Measurements from ENCODE around the gene TMEM92. TPM values are rescaled to one million over a fixed set of nuclear protein-coding genes. Genes with fewer than 3 reads are reported as not detected.

The TMEM92 gene
- total RNA-seq, 4 donors from 2014 or later, result 0.12 to 0.76 TPM; not detected in 2

DNA sequence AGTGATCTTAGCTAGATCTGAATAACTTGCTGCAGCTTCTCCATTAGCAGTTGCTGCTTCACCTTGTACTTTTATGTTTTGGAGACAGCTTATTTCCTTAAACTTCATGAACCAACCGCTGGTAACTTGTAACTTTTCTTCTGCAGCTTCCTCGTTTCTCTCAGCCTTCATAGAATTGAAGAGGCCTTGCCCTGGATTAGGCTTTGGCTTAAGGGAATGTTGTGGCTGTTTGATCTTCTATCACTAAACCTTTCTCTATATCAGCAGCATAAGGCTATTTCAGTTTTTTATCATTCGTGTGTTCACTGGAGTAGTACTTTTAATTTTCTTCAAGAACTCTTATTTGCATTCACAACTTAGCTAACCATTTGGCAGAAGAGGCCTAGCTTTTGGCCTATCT, 21.5 kb upstream of the TMEM92 start:
- intact Hi-C loops (cut with DNase I), result no loop called here
- H3K27ac ChIP-seq, result no peak overlapping the region
- WGBS, 2 donors, result 57 to 69% methylated on average over 3 of the region's 3 CpGs

DNA sequence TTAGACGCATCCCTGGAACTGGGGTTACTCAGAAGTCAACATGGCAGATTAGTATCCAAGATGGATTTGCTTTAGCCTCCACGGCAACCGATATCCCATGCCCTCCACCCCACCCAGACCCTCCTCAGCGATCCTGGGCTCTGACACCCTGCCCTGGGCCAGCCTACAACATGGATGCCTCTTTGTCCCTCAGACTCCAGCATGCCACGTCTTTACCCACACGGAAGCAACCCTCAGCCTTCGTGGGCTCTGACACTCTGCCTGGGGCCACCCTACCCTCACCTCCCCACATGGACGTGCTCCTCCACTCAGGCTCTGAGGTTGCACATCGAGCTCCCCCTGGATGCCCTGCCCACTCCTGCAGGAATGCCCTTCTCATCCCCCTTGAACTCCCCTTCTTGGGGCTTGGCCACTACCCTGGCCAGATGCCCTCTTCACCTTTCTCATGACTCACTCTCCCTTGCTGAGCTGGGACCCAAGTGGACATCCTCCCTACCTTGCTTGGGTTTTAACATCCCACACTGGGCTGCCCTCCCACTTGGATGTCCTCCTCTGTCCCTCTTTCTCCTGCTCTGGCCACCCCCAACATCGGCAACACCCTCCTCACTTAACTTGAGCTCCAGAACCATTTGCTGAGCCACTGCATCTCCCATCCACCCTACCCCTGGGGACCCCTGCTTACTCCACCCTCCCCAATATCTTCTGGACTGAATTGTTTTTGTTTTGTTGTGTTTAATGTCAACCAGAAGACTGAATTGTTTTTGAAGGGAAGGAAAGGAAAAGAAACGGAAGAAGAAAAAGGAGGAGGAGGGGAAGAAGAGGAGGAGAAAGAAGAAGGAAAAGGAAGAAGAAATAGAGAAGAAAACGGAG, 18.3 kb upstream of the TMEM92 start:
- H3K27ac ChIP-seq, result no peak overlapping the region
- no peak overlapping the region for H3K4me3 ChIP-seq
- no peak for TF ChIP-seq POLR2A (IDR thresholded peaks at IDR 0.05)
- TF ChIP-seq, protein P1, sequence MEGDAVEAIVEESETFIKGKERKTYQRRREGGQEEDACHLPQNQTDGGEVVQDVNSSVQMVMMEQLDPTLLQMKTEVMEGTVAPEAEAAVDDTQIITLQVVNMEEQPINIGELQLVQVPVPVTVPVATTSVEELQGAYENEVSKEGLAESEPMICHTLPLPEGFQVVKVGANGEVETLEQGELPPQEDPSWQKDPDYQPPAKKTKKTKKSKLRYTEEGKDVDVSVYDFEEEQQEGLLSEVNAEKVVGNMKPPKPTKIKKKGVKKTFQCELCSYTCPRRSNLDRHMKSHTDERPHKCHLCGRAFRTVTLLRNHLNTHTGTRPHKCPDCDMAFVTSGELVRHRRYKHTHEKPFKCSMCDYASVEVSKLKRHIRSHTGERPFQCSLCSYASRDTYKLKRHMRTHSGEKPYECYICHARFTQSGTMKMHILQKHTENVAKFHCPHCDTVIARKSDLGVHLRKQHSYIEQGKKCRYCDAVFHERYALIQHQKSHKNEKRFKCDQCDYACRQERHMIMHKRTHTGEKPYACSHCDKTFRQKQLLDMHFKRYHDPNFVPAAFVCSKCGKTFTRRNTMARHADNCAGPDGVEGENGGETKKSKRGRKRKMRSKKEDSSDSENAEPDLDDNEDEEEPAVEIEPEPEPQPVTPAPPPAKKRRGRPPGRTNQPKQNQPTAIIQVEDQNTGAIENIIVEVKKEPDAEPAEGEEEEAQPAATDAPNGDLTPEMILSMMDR (IDR thresholded peaks at IDR 0.05), result no peak
- H3K4me1 ChIP-seq, result peaks cover 0 to 29% (median 13%) of the 10 kb centered on the region in 3 donors
- H3K36me3 ChIP-seq, result no peaks in the 10 kb centered on the region
- no peak for DNase-seq
- peaks cover 0 to 3% (median 0%) of the 10 kb centered on the region in 4 donors for H3K27me3 ChIP-seq
- no peaks in the 10 kb centered on the region for H3K9me3 ChIP-seq
- intact Hi-C loops (cut with DNase I), result no loop called here
- 66 to 79% methylated on average over 11 to 12 of the region's 12 CpGs for WGBS, 2 donors

More for the DNA sequence above, 21.5 kb upstream of the TMEM92 start:
- TF ChIP-seq, protein P1 (IDR thresholded peaks at IDR 0.05), result no peak
- no peak for TF ChIP-seq POLR2A (IDR thresholded peaks at IDR 0.05)
- Histone ChIP-seq H3K4me3 (no peak overlapping the region), H3K4me1 (peaks cover 0 to 7% (median 5%) of the 10 kb centered on the region in 3 donors), H3K36me3 (no peaks in the 10 kb centered on the region), H3K27me3 (peaks cover 0 to 7% (median 0%) of the 10 kb centered on the region in 4 donors), H3K9me3 (peaks cover 0 to 8% (median 0%) of the 10 kb centered on the region in 3 donors)
- DNase-seq, result no peak

DNA sequence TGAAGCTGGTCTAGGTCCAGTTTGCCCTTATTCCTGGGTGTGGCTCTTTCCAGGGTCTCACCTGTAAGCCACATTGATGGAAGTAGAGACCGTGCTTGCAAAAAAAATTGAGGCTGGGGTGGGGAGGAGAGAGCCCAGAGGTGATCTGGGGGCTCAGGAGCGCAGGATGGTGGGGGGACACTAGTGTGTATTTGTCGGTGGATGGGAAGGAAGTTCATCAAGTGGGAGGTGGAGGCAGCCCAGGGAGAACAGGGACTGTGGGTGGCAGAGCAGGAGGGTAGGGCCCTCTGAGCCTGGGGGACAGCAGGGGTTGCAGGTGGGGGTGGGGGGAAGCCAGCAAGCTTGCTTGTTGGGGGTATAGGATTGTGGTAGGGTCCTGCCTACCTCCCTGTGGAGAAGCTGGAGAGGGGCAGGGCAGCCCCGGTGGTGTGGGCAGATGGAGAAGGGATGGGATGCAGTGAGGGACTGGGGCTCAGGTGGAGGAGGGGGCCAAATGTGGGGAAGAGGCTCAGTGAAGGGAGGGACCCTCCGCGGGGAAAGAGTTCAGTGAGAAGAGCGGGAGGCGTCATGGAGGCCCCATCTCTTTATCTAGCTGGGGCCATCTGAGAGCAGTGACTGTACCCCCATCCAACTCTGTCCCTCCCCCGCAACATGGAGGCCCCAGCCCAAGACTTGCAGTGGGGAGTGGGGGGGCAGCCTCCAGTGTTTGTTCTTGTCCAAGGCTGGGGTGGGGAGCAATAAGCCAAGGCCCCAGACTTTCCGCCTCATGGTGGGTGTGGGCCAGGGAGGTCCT, 17.2 kb upstream of the TMEM92 start:
- WGBS, 2 donors, result 78 to 85% methylated on average over 9 of the region's 10 CpGs
- no peak for DNase-seq
- peak overlapping the region in 2 of 4 donors; percentile 47 to 73 for H3K27ac ChIP-seq

DNA sequence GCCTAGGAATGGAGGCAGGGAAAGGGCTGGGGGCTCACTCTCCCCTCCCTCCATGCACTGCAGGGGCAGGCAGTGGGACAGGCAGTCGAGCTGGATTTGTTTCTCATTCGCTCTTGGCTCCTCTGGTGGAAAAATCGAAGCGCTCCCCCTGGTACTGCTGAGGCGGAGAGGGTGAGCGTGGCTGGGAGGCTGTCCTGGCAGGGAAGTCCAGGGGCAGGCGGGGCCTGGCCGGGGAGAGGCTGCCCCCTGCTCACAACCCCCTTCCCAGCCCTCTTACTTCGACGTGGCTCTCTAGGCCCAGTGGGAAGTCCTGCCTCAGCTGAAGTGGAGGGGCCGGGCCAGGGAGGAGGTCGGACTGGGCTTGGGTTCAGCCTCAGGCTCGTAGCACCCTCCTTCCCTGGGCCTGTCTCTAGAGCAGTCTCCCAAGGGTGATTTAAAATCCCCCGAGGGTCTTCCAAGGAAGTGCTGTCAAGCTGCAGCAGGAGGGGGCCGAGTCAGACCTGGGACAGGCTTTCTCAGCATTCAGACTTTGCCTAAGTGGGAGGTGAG, 16.5 kb upstream of the TMEM92 start:
- intact Hi-C loops (cut with DNase I), result no loop called here
- Histone ChIP-seq H3K27me3 (peaks cover 0 to 3% (median 0%) of the 10 kb centered on the region in 4 donors), H3K27ac (peak overlapping the region in 2 of 4 donors; percentile 47 to 73), H3K36me3 (no peaks in the 10 kb centered on the region), H3K4me1 (peaks cover 0 to 29% (median 13%) of the 10 kb centered on the region in 3 donors), H3K4me3 (no peak overlapping the region), H3K9me3 (no peaks in the 10 kb centered on the region)
- TF ChIP-seq, protein P1 (IDR thresholded peaks at IDR 0.05), result no peak
- no peak for TF ChIP-seq POLR2A (IDR thresholded peaks at IDR 0.05)
- no peak for DNase-seq
- 37 to 40% methylated on average over 1 to 2 of the region's 15 CpGs for WGBS, 2 donors

More for the DNA sequence above, 17.2 kb upstream of the TMEM92 start:
- H3K36me3 ChIP-seq, result no peaks in the 10 kb centered on the region
- H3K9me3 ChIP-seq, result no peaks in the 10 kb centered on the region
- no peak overlapping the region for H3K4me3 ChIP-seq
- TF ChIP-seq POLR2A (IDR thresholded peaks at IDR 0.05), result no peak
- TF ChIP-seq, protein P1 (IDR thresholded peaks at IDR 0.05), result no peak
- intact Hi-C loops (cut with DNase I), result no loop called here
- H3K27me3 ChIP-seq, result peaks cover 0 to 3% (median 0%) of the 10 kb centered on the region in 4 donors
- peaks cover 0 to 29% (median 13%) of the 10 kb centered on the region in 3 donors for H3K4me1 ChIP-seq

Measured in esophagus squamous epithelium (tissue), 5 donors.